Islet of Langerhans (tissue), 1 donor: ENCODE data around the gene PARD3.
"Not testable (repeated sequence)": the region's sequence is repeated elsewhere in the genome, so short reads cannot be mapped to it uniquely, and the experiment has no call there.

Experiments
- FAIRE-seq: peaks from one replicate; lab custom pipeline; 2011; peaks lifted over from hg19 to GRCh38; lab: Jason Lieb, UNC

The PARD3 gene

GRCh38 chr10:34294137-34294536 lies 521.0 kb downstream of the PARD3 start:
- FAIRE-seq = no peak

- no peak for FAIRE-seq
Observed at GRCh38 chr10:34292675-34293074, 522.4 kb downstream of the PARD3 start.

DNA sequence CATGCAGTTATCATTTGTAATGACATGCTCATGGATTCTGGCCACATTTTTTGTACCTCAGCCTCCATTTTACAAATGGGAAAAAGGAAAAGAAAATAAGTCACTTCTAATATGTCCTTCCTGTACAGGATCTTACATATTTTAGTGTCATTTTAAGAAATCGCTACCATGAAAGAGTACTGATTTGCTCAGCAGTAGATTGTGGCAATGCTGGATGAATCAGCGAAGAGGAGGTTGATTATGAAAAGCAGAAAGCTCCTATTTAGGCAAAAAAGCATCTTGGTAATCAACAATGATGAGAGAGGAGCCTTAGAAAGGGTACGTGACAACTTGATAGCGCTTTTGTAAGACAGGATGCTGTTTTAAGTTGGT lies 522.9 kb downstream of the PARD3 start:
- no peak for FAIRE-seq

GRCh38 chr10:34291466-34292193 lies 523.5 kb downstream of the PARD3 start:
- FAIRE-seq = no peak

GRCh38 chr10:34290412-34291081 lies 524.5 kb downstream of the PARD3 start:
- no peak for FAIRE-seq

DNA sequence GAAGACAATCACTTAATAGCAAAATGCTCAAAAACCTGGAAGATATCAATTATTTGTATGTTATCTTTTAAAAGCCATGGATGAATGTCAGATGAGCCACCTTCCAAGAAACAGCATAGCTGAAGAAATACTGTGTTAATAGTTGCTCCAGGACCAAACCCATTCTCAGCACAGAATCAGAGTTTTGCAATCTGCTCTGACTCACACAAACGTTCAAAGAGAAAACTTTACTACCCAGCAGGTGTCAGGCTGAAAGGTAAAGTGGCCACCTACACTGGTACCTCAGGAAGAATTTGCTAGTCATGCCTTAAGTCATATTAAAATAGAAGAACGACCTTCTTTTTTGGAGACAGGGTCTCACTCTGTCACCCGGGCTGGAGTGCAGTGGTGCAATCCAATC lies 526.5 kb downstream of the PARD3 start:
- FAIRE-seq = no peak

- no peak for FAIRE-seq
Observed at GRCh38 chr10:34286136-34286739, 528.9 kb downstream of the PARD3 start.

DNA sequence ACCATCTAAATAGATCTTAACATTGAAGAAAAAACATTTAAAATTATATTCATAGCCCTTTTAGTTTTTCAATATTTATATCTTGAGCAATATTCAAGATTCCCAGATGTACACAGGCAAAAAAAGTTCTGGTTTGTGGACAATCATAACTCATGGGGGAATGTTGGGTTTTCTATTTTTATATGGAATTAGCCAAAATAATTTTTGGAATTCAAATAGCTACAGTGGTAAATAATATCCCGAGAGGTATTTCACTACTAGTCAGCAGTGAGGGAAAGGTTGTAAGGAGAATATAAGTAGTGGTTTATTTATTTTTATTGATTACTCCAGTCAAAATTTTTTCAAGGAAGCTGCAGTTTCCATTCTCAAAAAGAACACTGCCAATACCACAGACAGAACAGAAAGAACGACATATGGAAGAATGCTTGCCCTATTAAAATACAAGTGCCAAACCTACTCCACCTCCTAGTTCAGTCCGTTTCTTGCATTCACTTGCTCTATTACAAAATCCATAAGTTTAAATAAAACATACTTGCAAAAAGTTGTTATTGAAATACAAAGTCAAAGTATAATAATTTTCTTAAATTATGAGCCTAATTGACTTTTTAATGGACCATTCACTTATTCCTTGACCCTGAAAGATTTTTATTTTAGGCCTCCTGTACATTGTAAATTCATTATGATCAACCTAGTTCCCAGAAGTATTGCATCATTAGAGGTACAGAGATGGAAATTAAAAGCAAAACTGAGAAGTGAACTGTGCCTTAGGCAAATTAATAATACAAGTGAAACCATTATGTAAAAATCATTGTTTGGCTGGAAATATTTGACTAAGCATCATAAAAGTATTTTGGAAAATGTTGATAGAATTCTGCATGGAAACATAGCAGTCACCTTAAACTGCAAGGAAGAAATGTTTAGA lies 533.2 kb downstream of the PARD3 start:
- peak; percentile 41 for FAIRE-seq

DNA sequence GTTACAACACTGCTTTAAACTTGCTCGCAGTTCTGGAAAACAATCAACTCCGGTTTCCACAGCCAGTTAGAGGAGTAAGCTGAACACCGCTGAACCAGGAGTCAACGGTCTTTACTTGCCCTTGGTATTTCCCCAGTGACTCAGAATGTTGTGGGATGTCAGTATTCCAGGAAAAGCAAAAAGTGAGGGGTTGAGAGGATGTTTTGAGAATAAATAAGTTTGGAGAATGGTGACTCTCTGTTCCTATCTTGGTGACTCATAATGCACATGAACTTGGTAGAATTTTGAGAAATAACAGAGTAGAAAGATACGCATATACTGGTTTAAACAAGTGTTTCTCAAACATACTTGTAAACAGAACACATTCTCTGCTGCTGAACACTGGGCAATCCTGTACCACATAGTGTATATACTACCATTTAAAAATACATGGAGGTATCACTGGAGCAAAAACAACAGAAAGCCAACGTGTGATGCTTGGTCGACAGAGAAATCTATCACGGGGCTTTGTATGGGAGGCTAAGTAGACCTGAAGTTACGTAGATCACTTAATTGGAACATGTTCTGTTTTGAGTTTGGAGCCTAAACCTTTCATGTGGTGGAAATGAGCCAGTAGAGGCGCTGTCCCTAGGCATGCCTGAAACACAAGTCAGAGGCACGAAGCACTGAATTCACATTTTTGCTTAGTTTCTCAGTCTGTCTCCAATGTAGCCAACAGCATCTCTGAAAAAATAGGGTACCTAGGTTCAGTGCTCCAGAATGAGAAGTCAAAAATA lies 534.3 kb downstream of the PARD3 start:
- peak; percentile 5 for FAIRE-seq

DNA sequence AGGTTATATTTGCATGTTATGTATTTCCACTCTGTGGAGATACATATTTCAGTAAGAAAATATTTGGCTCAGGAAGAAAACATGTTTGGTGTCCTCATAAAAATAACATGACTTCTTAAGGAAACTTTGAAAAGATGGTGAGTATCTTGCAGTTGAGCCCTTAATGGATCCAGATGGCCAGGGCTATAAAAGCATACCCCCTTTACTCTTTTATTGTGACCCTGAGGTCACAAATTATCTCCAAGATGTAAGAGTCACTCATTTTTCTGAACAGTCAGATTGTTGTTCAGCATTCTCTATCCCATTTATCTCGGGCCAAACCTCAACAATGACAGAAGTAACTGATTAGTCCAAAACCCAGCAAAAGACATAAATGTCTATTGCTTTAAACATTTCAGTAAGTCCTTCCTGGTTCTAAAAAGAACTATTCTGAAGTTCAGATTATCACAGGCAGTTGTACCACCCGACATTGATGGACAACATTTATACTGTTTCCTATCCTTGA lies 539.4 kb downstream of the PARD3 start:
- FAIRE-seq = no peak

DNA sequence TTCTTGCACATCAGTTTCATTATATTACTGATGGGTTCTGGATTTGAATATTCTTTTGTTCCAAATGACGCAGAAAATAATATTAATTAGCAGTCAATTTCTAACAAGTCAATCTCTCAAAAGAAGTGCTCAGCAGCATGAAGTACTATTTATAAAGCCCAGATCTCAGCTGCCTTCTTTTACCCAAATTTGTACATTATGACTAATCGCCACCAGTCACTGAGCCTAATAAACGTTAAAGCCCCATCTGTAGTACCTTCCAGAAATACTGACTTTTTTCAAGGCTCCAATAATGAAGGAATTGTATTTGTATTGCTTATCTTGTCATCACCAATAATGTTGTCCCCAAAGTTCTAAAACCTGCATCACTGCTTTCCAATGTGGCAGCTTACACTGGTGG lies 540.2 kb downstream of the PARD3 start:
- no peak for FAIRE-seq

GRCh38 chr10:34273340-34273739 lies 541.8 kb downstream of the PARD3 start:
- FAIRE-seq = no peak

DNA sequence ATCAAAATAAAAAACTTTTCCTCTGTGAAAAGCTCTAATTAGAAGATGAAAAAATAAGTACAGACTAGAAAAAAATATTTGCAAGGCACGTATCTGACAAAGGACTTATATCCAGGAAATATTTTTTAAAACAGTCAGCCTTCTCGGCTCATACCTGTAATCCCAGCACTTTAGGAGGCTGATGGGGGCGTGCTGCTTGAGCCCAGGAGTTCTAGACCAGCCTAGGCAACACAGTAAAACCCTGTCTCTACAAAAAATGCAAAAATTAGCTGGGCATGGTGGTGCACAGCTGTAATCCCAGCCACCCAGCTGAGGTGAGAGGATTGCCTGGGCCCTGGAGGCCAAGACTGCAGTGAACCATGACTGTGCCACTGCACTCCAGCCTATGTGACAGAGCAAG lies 542.8 kb downstream of the PARD3 start:
- FAIRE-seq = no peak

DNA sequence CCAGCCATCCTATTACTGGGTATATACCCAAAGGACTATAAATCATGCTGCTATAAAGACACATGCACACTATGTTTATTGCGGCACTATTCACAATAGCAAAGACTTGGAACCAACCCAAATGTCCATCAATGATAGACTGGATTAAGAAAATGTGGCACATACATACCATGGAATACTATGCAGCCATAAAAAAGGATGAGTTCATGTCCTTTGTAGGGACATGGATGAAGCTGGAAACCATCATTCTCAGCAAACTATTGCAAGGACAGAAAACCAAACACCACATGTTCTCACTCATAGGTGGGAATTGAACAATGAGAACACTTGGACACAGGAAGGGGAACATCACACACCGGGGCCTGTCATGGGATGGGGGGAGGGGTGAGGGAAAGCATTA lies 546.7 kb downstream of the PARD3 start:
- not testable (repeated sequence) for FAIRE-seq

GRCh38 chr10:34262985-34263384 lies 552.1 kb downstream of the PARD3 start:
- FAIRE-seq = no peak

- no peak for FAIRE-seq
Observed at GRCh38 chr10:34260904-34261303, 554.2 kb downstream of the PARD3 start.

DNA sequence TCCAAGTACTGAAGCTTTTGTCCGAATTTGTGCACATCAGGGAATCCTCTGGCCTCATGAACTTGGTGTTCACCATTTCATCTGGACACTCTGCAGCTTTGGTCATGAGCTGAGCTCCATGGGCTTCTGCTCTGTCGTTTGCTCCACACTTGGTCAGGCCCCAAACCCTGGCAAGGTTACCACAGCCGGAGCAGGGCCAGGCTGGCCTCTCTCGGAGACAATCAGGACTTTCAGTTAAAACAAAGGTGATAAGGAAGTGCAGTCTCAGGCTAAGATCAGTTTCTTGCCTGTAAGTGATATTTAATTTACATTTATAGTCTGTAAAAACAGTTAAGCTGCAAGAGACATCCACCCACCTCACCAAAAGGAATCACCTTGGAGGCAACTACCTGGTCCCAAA lies 558.9 kb downstream of the PARD3 start:
- no peak for FAIRE-seq

- no peak for FAIRE-seq
Observed at GRCh38 chr10:34255035-34255434, 560.1 kb downstream of the PARD3 start.

- no peak for FAIRE-seq
Observed at GRCh38 chr10:34254596-34254995, 560.5 kb downstream of the PARD3 start.

GRCh38 chr10:34252111-34252510 lies 563.0 kb downstream of the PARD3 start:
- FAIRE-seq = no peak

- FAIRE-seq = no peak
Observed at GRCh38 chr10:34251177-34251576, 563.9 kb downstream of the PARD3 start.

DNA sequence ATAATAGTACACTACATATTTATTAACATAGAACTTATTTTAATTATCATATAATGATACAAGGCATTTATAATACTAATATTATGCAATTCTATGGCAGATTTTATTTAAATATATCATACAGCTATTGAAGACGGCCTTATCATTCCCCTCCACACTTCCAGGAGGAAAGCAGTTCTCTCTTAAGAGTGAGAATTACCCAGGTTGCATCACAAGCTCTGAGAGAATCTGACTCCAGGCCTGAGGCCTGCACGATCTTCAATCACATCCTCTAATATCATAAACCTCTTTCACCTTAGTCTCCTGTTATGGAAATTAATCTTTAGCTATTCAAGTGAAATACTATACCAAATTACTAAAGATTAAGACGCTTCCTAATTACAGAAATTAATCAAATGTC lies 564.4 kb downstream of the PARD3 start:
- no peak for FAIRE-seq
